Measurements from ENCODE around the gene CCDC33. TPM values are rescaled to one million over a fixed set of nuclear protein-coding genes. Genes with fewer than 3 reads are reported as not detected.

The CCDC33 gene
- total and polyA plus RNA-seq, 10 of the 15 experiments (the other 5 are each of a cell fraction or from before 2014, with no cell fraction given), result 0.57 to 5.8 (median 4.3) TPM

GRCh38 chr15:74378848-74379247 is 142.7 kb downstream of the CCDC33 start:
- H3K27ac ChIP-seq (ENCODE audit: control insufficient read depth, insufficient read depth), result no peak overlapping the region
- in situ Hi-C loops (cut with MboI) (loop anchor here (5.0 kb wide), 1 partner anchor 243 kb away; no protein-coding TSS in a partner anchor), intact Hi-C loops (cut with micrococcal nuclease; ENCODE audit: unreplicated experiment) (no loop called here)
- ChIA-PET RAD21 (ENCODE audit: unreplicated experiment) (interaction anchor here (0.6 to 2.5 kb wide), 17 partner anchors 20 to 498 kb away, joined by 3 to 19 read pairs (median 4); partner anchors contain the start of genes ARID3B, SEMA7A and UBL7), POLR2A (interaction anchor here (0.8 to 15.8 kb wide), 6 partner anchors 16 to 235 kb away, joined by 3 to 302 read pairs (median 4); no protein-coding TSS in a partner anchor), SMC1A (ENCODE audit: uncharacterized antibody, unreplicated experiment) (interaction anchor here (1.1 to 21.3 kb wide), 7 partner anchors 22 to 390 kb away, joined by 3 to 544 read pairs (median 5); partner anchors contain the start of gene SEMA7A), CTCF (interaction anchor here (0.6 to 21.7 kb wide), 17 partner anchors 15 to 385 kb away, joined by 3 to 655 read pairs (median 4); partner anchors contain the start of genes SEMA7A and UBL7)
- no peaks in the 10 kb centered on the region for H3K36me3 ChIP-seq (ENCODE audit: control insufficient read depth in 2 of 2, insufficient read depth in 2 of 2, low read length in 1 of 2)
- 2% methylated on average over 9 of the region's 9 CpGs for WGBS (ENCODE audit: insufficient coverage, insufficient replicate concordance, low lambda C conversion rate, missing lambda C conversion rate)
- no peaks in the 10 kb centered on the region for H4K20me1 ChIP-seq (ENCODE audit: control insufficient read depth, insufficient read depth)
- no peaks in the 10 kb centered on the region for H3K9me3 ChIP-seq (replicated peaks; ENCODE audit: control insufficient read depth, insufficient read depth, low read length)
- H3K4me2 ChIP-seq (ENCODE audit: control insufficient read depth, insufficient read depth), result peak overlapping the region; percentile 35; the same call in 1 of the 2 replicates
- H3K79me2 ChIP-seq (ENCODE audit: control insufficient read depth, insufficient read depth, low read length), result peaks cover 12% of the 10 kb centered on the region
- H3K27me3 ChIP-seq (replicated peaks in 1 of 2; ENCODE audit: control insufficient read depth in 2 of 2, insufficient read depth in 2 of 2, low read length in 1 of 2), result no peaks in the 10 kb centered on the region
- H2AFZ ChIP-seq (ENCODE audit: control insufficient read depth, low read depth, low read length), result peak overlapping the region; percentile 39
- TF ChIP-seq CREM (IDR thresholded peaks at IDR 0.05; ENCODE audit: low read depth) (peak; percentile 26; the same call in 1 of the 2 replicates), TCF12 (IDR thresholded peaks at IDR 0.05; ENCODE audit: low read depth, low read length) (0 out of 2 replicates have a peak, but pooled peaks have one; percentile 47), IKZF1 (conservative IDR thresholded peaks at IDR 0.05) (peak; percentile 75), EED (IDR thresholded peaks at IDR 0.05; ENCODE audit: low read depth) (peak; percentile 72; the same call in 1 of the 2 replicates), PML (IDR thresholded peaks at IDR 0.05; ENCODE audit: low read length) (no peak), ZNF207 (IDR thresholded peaks at IDR 0.05; ENCODE audit: borderline replicate concordance) (no peak), IKZF2 (IDR thresholded peaks at IDR 0.05) (peak; percentile 50 to 58; a peak in 2 of 4 replicates)
- TF ChIP-seq, protein P1, sequence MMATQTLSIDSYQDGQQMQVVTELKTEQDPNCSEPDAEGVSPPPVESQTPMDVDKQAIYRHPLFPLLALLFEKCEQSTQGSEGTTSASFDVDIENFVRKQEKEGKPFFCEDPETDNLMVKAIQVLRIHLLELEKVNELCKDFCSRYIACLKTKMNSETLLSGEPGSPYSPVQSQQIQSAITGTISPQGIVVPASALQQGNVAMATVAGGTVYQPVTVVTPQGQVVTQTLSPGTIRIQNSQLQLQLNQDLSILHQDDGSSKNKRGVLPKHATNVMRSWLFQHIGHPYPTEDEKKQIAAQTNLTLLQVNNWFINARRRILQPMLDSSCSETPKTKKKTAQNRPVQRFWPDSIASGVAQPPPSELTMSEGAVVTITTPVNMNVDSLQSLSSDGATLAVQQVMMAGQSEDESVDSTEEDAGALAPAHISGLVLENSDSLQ (IDR thresholded peaks at IDR 0.05), result peak; percentile 39; the same call in 1 of the 2 replicates
- no TSS peak for BruUV-seq (replicated peaks)
- peaks cover 56% of the 10 kb centered on the region for H3K4me1 ChIP-seq (ENCODE audit: control insufficient read depth, insufficient read depth, low read length)
- no peak overlapping the region for H3K9ac ChIP-seq (ENCODE audit: control insufficient read depth, insufficient read depth, low read length)
- FAIRE-seq (no peak), ATAC-seq (no peak), DNase-seq (ENCODE audit: low read depth, low spot score) (no peak)
- no peak overlapping the region for H3K4me3 ChIP-seq

Measured in GM12878 (cell line).